ENCODE measurements around the gene PXK. TPM values are rescaled to one million over a fixed set of nuclear protein-coding genes. Genes with fewer than 3 reads are reported as not detected.

Gene PXK
- 26.1 TPM for total RNA-seq

DNA sequence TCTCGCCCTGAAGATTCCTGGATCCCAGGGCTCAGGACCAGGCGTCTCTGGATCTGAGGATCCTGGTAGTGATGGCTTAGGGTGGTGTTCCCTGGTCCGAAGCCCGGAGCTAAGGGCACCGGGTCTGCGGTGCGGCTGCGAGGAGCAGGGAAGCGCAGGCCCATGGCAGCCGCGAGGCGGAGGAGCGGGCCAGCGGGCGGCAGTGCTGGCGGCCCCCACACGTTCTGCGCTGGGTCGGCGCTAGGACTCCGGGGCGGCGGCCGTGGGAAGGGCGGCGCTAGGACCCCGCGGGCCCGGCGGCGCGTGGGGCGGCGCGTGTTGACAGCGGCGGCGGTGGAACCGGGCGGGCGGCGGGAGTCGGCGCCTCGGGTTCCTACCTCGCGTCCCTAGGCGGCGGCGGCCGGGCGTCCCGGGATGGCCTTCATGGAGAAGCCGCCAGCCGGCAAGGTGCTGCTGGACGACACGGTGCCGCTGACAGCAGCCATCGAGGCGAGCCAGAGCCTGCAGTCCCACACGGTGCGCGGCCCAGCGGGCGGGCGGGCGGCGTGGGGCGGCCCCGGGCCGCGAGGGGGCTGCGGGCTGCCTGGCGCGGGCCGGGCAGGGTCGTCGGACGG, at the start of gene PXK:
Gene PXK, plus strand, starts transcription at position 318 of the 614 bp plus-strand sequence. Its CDS starts 97 bp downstream, at position 415.

DNA sequence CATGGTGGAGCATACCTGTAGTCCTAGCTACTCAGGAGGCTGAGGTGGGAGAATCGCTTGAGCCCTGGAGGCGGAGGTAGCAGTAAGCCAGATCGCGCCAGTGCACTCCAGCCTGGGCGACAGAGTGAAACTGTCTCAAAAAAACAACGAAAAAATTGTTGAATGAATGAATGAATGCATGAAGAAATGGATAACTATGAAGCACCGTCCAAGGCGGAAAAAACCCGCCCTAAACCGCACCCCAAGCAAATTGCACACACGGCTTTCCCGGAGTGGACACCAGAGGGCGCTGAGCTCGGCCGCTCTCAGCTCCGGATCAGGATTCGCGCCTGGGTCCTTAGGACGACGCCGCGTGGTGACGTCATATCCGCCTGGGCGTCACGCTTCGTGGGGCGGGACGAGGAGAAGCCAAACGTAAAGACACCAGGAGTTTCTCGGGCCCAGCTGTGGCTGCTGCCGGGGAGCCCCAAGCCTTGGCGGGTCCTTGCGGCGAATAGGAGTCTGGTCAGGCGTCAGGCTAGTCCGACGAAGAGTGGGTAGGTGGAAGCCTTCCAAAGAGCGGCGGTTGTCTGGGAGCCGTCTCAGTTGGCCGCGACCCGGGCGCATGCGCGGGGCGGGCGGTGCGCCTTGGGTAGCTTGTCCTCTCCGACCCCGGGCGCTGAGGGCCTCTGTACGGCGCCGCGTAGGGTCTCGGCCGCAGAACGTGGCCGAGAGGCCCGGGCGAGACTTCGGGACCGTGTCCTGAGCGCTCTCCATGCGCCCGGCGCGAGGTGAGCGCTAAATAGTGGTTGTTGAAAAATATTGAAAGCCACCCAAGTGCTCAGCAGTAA, 26.6 kb upstream of the PXK start, which contains the start of the genes HTD2 and RPP14:
Gene HTD2, plus strand, starts transcription at position 639 of the 830 bp plus-strand sequence. CDS start 11,094 bp downstream, outside the sequence.
Gene RPP14, plus strand, starts transcription at position 364 of the 830 bp plus-strand sequence. CDS start 4,085 bp downstream, outside the sequence.

DNA sequence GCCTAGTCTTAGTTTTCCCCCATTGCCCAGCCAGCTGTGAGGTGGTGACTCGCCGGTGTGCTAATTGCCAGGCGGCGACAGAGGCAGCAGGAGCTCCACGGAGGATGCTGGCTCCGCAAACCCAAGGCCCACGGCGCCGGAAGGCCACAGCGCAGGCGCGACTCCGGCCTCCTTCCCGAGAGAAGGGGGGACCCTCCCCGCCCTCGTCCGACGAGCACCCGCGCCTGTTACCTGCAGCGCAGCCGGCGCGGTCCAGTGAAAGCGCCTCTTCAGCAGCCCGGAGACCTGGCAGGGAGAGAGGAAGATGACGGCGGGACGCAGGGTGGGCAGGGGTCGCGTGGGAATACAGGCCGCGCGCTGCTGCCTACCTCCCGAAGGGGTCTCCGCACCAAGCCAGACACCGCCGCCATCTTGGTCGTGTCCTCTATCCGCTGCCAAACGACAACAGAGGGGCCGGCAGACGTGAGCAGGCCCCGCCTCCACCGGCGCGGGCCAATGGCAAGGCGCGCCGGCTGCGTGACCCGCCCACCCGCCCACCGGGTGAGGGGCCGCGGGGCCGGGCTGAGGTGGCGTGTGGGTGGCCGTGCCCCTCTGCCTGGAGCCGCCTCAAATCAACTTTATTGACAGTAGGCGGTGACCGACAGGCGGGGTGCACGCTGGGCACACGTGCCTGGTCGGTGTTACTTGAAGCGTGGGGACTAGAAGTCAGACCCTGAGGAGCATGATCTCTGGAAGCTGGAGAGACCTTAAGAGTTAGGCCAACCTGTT, 100.9 kb downstream of the PXK start, which contains the start of gene PDHB:
Gene PDHB, minus strand, starts transcription at position 433 of the 768 bp plus-strand sequence. Its CDS starts 23 bp downstream, at position 410.

Small RNAs within 50 kb of the gene (small RNA-seq; reads per million reads assigned to genes)
- not detected for gene AC098479.1 (ENCODE audit: low replicate concordance)

Other genes starting within 250 kb of the PXK start
- gene DNASE1L3, start 121.9 kb upstream of the PXK start, total RNA-seq: 10.0 TPM
- gene ABHD6, start 95.1 kb upstream of the PXK start, total RNA-seq: 10.0 TPM
- 12.1 TPM for gene RPP14, start 26.6 kb upstream of the PXK start, total RNA-seq
- 14.8 TPM for gene HTD2, start 26.4 kb upstream of the PXK start, total RNA-seq
- 62.1 TPM for gene PDHB, start 100.9 kb downstream of the PXK start, total RNA-seq
- 17.9 TPM for gene KCTD6, start 159.2 kb downstream of the PXK start, total RNA-seq
- gene ACOX2, start 204.3 kb downstream of the PXK start, total RNA-seq: 38.3 TPM
- 4.3 TPM for gene FAM107A, start 244.5 kb downstream of the PXK start, total RNA-seq

Measured in metanephros (tissue), 2 donors.